IMR-90 (cell line): Measurements from ENCODE around the gene SPRYD7. TPM values are rescaled to one million over a fixed set of nuclear protein-coding genes. Genes with fewer than 3 reads are reported as not detected.
"Not testable (repeated sequence)": the region's sequence is repeated elsewhere in the genome, so short reads cannot be mapped to it uniquely, and the experiment has no call there.

Experiments used
- ATAC-seq: fragments of 200-7000 bp; cut with Tn5 transposase; 2 replicates; pipeline ENCODE4 v1.9.1; 2020; ENCODE audit warnings: low read depth, mild to moderate bottlenecking, moderate library complexity
- BruUV-seq: library from RNA; stranded (reverse); fragments of 400-500 nt; replicated peaks from 2 replicates; lab custom pipeline; 2021; lab: Mats Ljungman, UMichigan
- CTCF ChIA-PET: fragments of 300-600 bp; formaldehyde crosslinking; extraction: SDS; loops from one replicate; lab custom pipeline; 2021; ENCODE audit warnings: antibody characterized with exemption; lab: Yijun Ruan, JAX
- POLR2A ChIA-PET: fragments of 300-600 bp; sonication (Branson Sonifier 250); formaldehyde crosslinking; loops from one replicate; lab custom pipeline; 2022; ENCODE audit warnings: antibody characterized with exemption; ENCODE audit not compliant: unreplicated experiment; lab: Charles Lee
- DNase-seq: peaks from one replicate; pipeline ENCODE4 v3.0.0; 2013
- H2AFZ ChIP-seq: replicated peaks from 2 replicates; pipeline ENCODE3; 2013; ENCODE audit warnings: low read length, mild to moderate bottlenecking; ENCODE audit not compliant: poor library complexity
- H2AK5ac ChIP-seq: 2 replicates; pipeline ENCODE4 v1.6.1; 2013; ENCODE audit warnings: low read depth, low read length, inconsistent platforms
- H2AK9ac ChIP-seq: replicated peaks from 2 replicates; pipeline ENCODE3; 2013; ENCODE audit warnings: mild to moderate bottlenecking, low read depth, low read length, moderate library complexity; ENCODE audit not compliant: poor library complexity
- H2BK120ac ChIP-seq: 2 replicates; pipeline ENCODE4 v1.6.1; 2013; ENCODE audit warnings: low read depth, low read length, inconsistent platforms
- H2BK15ac ChIP-seq: 3 replicates; pipeline ENCODE4 v1.6.1; 2013; ENCODE audit warnings: low read depth, low read length, inconsistent platforms
- H2BK20ac ChIP-seq: 2 replicates; pipeline ENCODE4 v1.6.1; 2013; ENCODE audit warnings: low read depth, mild to moderate bottlenecking, inconsistent platforms, low read length, moderate library complexity
- H2BK5ac ChIP-seq: 2 replicates; pipeline ENCODE4 v1.6.1; 2013; ENCODE audit warnings: mild to moderate bottlenecking, low read depth, low read length, inconsistent platforms; ENCODE audit not compliant: poor library complexity, severe bottlenecking
- H3K14ac ChIP-seq: replicated peaks from 2 replicates; pipeline ENCODE4 v1.6.1; 2013; ENCODE audit warnings: low read depth, low read length, inconsistent platforms
- H3K18ac ChIP-seq: 2 replicates; pipeline ENCODE4 v1.6.1; 2013; ENCODE audit warnings: low read depth, low read length, control low read depth
- H3K23ac ChIP-seq: 2 replicates; pipeline ENCODE4 v1.6.1; 2013; ENCODE audit warnings: low read depth, low read length, inconsistent platforms
- H3K27ac ChIP-seq: 2 replicates; pipeline ENCODE4 v1.5.1; 2013; ENCODE audit warnings: mild to moderate bottlenecking, control low read depth, low read length; ENCODE audit not compliant: insufficient read depth
- H3K27me3 ChIP-seq: 2 replicates; pipeline ENCODE4 v1.6.1; 2013; ENCODE audit warnings: low read length; ENCODE audit not compliant: control insufficient read depth, insufficient read depth
- H3K36me3 ChIP-seq: 2 replicates; pipeline ENCODE4 v1.6.1; 2013; ENCODE audit warnings: low read length, mixed read lengths; ENCODE audit not compliant: control insufficient read depth, insufficient read depth
- H3K4ac ChIP-seq: 2 replicates; pipeline ENCODE4 v1.6.1; 2013; ENCODE audit warnings: low read depth, low read length, inconsistent platforms
- H3K4me1 ChIP-seq: 2 replicates; pipeline ENCODE4 v1.6.1; 2013; ENCODE audit warnings: low read length, mixed read lengths; ENCODE audit not compliant: control insufficient read depth, insufficient read depth
- H3K4me2 ChIP-seq: 2 replicates; pipeline ENCODE4 v1.6.1; 2013; ENCODE audit warnings: low read depth, mild to moderate bottlenecking, control low read depth, low read length, moderate library complexity
- H3K4me3 ChIP-seq: 2 replicates; pipeline ENCODE4 v1.5.1; 2013; ENCODE audit warnings: low read depth, mild to moderate bottlenecking, control low read depth, low read length, moderate library complexity; ENCODE audit not compliant: insufficient read depth
- H3K56ac ChIP-seq: 2 replicates; pipeline ENCODE4 v1.6.1; 2013; ENCODE audit warnings: low read length, inconsistent platforms; ENCODE audit not compliant: insufficient read depth; ENCODE audit errors: extremely low read depth
- H3K79me1 ChIP-seq, 2 experiments: 2 replicates each; pipeline ENCODE4 v1.6.1; 2013; ENCODE audit warnings: low read length in 2 of 2, inconsistent platforms in 1 of 2, low read depth in 1 of 2
- H3K9ac ChIP-seq: 2 replicates; pipeline ENCODE4 v1.6.1; 2013; ENCODE audit warnings: low read depth, low read length, control low read depth
- H3K9me1 ChIP-seq: 2 replicates; pipeline ENCODE4 v1.6.1; 2013; ENCODE audit warnings: low read length, inconsistent platforms; ENCODE audit not compliant: insufficient read depth
- H3K9me3 ChIP-seq: 2 replicates; pipeline ENCODE4 v1.6.1; 2013; ENCODE audit warnings: low read length; ENCODE audit not compliant: control insufficient read depth, insufficient read depth
- H4K20me1 ChIP-seq: 2 replicates; pipeline ENCODE4 v1.6.1; 2013; ENCODE audit warnings: low read length, inconsistent platforms; ENCODE audit not compliant: insufficient read depth
- H4K5ac ChIP-seq: 2 replicates; pipeline ENCODE4 v1.6.1; 2013; ENCODE audit warnings: mild to moderate bottlenecking, low read depth, low read length, control low read depth
- H4K8ac ChIP-seq, 2 experiments: 2 replicates each; pipeline ENCODE4 v1.6.1; 2013; ENCODE audit warnings: low read depth in 2 of 2, low read length in 2 of 2, control low read depth in 1 of 2, inconsistent platforms in 1 of 2
- H4K91ac ChIP-seq: 2 replicates; pipeline ENCODE4 v1.6.1; 2013; ENCODE audit warnings: low read depth, low read length, inconsistent platforms; ENCODE audit not compliant: insufficient read depth
- CEBPB ChIP-seq: IDR thresholded peaks from 2 replicates; pipeline ENCODE4 v1.6.1; 2012; ENCODE audit warnings: low read depth, low read length, improper control_type of control experiment
- MAFK ChIP-seq: IDR thresholded peaks from 2 replicates; pipeline ENCODE4 v1.6.1; 2012; ENCODE audit warnings: low read depth, low read length, improper control_type of control experiment
- RCOR1 ChIP-seq: IDR thresholded peaks from 2 replicates; pipeline ENCODE4 v1.6.1; 2012; ENCODE audit warnings: mild to moderate bottlenecking, low read length, improper control_type of control experiment; ENCODE audit not compliant: insufficient replicate concordance
- WGBS, 2 experiments: methylation state at CpG; one replicate each; pipeline versions ENCODE4 v1.1.5 to v1.1.7; 2013; ENCODE audit warnings: missing lambda C conversion rate in 2 of 2; ENCODE audit not compliant: insufficient read length in 1 of 2; ENCODE audit errors: extremely low coverage in 2 of 2; 5-methylcytosine and 5-hydroxymethylcytosine counted together
- dilution Hi-C: fragments of 300-500 bp; cut with HindIII; formaldehyde crosslinking; loops from one replicate; pipeline ENCODE4 v1.14.3; 2018; ENCODE audit warnings: low sequenced_read_pairs; ENCODE audit not compliant: unreplicated experiment
- in situ Hi-C: fragments of 300-500 bp; cut with MboI; formaldehyde crosslinking; loops from 3 replicates; pipeline ENCODE4 v1.14.3; 2019; ENCODE audit warnings: low sequenced_read_pairs, inconsistent platforms, mixed read lengths
- intact Hi-C: fragments of 100-400 bp; cut with micrococcal nuclease; formaldehyde crosslinking; loops from 2 replicates; pipeline ENCODE4 v1.10.0; 2022
- polyA plus RNA-seq, 3 experiments: library from polyadenylated mRNA; depleted of rRNA; stranded (reverse); fragments of >200 nt; gene quantifications; 2 replicates each; pipeline ENCODE4 v1.2.3, GENCODE V29; 2012; ENCODE audit warnings: low replicate concordance in 1 of 3
- total RNA-seq: library from RNA; depleted of rRNA; stranded (reverse); fragments of >200 nt; gene quantifications from 2 replicates; pipeline ENCODE4 v1.2.3, GENCODE V29; 2012
- TF ChIP-seq, protein P1 (sequence below): fragments of 150-350 bp; IDR thresholded peaks from 2 replicates; pipeline ENCODE4 v1.6.1; 2017; ENCODE audit warnings: mild to moderate bottlenecking, antibody characterized with exemption, low read length, low read depth

SPRYD7 gene
- total and polyA plus RNA-seq, 2 of the 4 experiments (the other 2 are of a cell fraction), result 5.6 to 20.2 TPM

DNA sequence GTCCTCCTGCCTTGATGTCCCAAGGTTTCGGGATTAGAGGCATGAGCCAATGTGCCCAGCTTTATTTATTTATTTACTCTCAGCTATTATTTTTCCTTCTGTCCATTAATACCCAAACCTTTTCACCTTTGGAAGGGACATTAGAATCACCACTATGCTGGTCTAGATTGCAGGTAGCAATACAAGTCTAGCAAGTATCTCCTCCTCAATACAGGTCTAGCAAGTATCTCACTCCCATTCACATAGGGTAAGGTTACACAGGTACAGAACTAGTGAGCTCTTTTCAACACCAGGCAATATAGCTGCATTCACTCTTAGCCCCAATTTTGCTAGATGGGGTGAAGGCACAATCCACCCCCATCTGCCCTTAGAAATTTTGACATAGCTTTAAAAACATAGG is 17.4 kb upstream of the SPRYD7 start (continued):
- TF ChIP-seq, protein P1, sequence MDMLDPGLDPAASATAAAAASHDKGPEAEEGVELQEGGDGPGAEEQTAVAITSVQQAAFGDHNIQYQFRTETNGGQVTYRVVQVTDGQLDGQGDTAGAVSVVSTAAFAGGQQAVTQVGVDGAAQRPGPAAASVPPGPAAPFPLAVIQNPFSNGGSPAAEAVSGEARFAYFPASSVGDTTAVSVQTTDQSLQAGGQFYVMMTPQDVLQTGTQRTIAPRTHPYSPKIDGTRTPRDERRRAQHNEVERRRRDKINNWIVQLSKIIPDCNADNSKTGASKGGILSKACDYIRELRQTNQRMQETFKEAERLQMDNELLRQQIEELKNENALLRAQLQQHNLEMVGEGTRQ, result no peak
- TF ChIP-seq MAFK (no peak), CEBPB (no peak)

DNA sequence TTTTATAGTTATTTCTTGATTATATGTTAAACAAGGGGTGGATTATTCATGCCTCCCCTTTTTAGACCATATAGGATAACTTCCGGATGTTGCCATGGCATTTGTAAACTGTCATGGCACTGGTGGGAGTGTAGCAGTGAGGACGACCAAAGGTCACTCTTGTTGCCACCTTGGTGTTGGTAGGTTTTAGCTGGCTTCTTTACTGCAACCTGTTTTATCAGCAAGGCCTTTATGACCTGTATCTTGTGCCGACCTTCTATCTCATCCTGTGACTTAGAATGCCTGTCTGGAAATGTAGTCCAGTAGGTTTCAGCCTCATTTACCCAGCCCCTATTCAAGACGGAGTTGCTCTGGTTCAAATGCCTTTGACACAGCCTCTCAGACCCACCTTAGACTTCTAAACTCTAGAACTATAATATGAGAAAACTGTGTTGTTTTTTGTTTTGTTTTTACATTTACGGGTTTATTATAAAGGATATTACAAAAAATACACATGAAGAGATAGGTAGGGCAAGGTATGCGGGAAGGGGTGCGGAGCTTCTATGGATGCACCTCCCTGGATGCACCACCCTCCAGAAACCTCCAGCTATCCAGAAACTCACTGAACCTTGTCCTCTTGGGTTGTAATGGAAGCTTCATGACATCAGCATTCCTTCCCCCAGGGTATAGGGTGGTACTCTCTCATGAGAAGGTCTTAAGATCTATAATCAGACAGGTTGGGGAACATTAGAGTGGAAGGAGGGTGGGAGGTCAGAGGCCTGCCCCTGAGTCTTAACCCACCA is 15.8 kb upstream of the SPRYD7 start:
- CTCF ChIA-PET, result no interaction called here
- POLR2A ChIA-PET, result no interaction called here

DNA sequence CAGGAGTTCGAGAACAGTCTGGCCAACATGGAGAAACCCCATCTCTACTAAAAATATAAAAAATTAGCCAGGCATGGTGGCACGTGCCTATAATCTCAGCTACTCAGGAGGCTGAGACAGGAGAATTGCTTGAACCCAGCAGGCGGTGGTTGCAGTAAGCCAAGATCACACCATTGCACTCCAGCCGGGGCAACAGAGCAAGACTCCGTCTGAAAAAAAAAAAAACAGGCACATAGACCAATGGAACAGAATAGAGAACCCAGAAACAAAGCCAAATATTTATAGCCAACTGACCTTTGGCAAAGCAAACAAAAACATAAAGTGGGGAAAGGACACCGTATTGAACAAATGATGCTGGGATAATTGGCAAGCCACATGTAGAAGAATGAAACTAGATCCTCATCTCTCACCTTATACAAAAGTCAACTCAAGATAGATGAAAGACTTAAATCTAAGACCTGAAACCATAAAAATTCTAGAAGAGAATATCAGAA is 12.7 kb upstream of the SPRYD7 start:
- intact Hi-C loops, H4K91ac ChIP-seq, dilution Hi-C loops, H3K27me3 ChIP-seq, H2BK15ac ChIP-seq, DNase-seq, H3K4me2 ChIP-seq, H4K5ac ChIP-seq, H3K4me3 ChIP-seq, CTCF ChIA-PET, H3K56ac ChIP-seq, H2AFZ ChIP-seq, H3K9me1 ChIP-seq, H2BK20ac ChIP-seq, H3K27ac ChIP-seq, H3K79me1 ChIP-seq, in situ Hi-C loops, H3K9me3 ChIP-seq, H3K4ac ChIP-seq, H2BK120ac ChIP-seq, H4K8ac ChIP-seq, H2AK9ac ChIP-seq, POLR2A ChIA-PET, ATAC-seq, H2BK5ac ChIP-seq, H3K36me3 ChIP-seq, BruUV-seq, H4K20me1 ChIP-seq, H3K23ac ChIP-seq, H3K18ac ChIP-seq, H3K4me1 ChIP-seq, H3K14ac ChIP-seq, H3K9ac ChIP-seq, H2AK5ac ChIP-seq: not testable (repeated sequence)
- 65% methylated on average over 2 of the region's 6 CpGs; no CpG with 5 or more reads in 1 of the 2 experiments for WGBS, 2 experiments

More for the DNA sequence above, 15.8 kb upstream of the SPRYD7 start:
- H3K9me3 ChIP-seq, result no peaks in the 10 kb centered on the region
- dilution Hi-C loops (no loop called here), in situ Hi-C loops (no loop called here), intact Hi-C loops (no loop called here)
- H2BK15ac ChIP-seq, result no peak overlapping the region
- H3K27ac ChIP-seq, result no peak overlapping the region
- no peak overlapping the region for H3K9ac ChIP-seq
- H2AK5ac ChIP-seq, result no peak overlapping the region
- H3K27me3 ChIP-seq, result no peaks in the 10 kb centered on the region
- H4K20me1 ChIP-seq, result no peaks in the 10 kb centered on the region
- no peak overlapping the region for H4K91ac ChIP-seq
- H3K4me1 ChIP-seq, result peaks cover 6% of the 10 kb centered on the region; the same call in 1 of the 2 replicates
- H3K9me1 ChIP-seq, result no peaks in the 10 kb centered on the region
- BruUV-seq, result no TSS peak
- no CpG with 5 or more reads among the region's 7 CpGs for WGBS, 2 experiments
- no peak overlapping the region for H2AK9ac ChIP-seq
- TF ChIP-seq RCOR1, result no peak
- H2BK5ac ChIP-seq, result no peak overlapping the region
- H3K36me3 ChIP-seq, result no peaks in the 10 kb centered on the region
- H3K23ac ChIP-seq, result no peak overlapping the region
- no peaks in the 10 kb centered on the region for H3K79me1 ChIP-seq
- no peak overlapping the region for H4K5ac ChIP-seq
- DNase-seq (no peak), ATAC-seq (no peak)
- H4K8ac ChIP-seq, result no peak overlapping the region
- no peak overlapping the region for H3K4ac ChIP-seq
- no peak overlapping the region for H3K14ac ChIP-seq
- no peak overlapping the region for H3K4me3 ChIP-seq
- H2BK20ac ChIP-seq, result no peak overlapping the region
- H3K56ac ChIP-seq, result no peak overlapping the region
- H2BK120ac ChIP-seq, result no peak overlapping the region
- no peak overlapping the region for H3K18ac ChIP-seq
- no peak overlapping the region for H2AFZ ChIP-seq
- no peak overlapping the region for H3K4me2 ChIP-seq
